PFSK-1 (cell line): ENCODE data around the gene CLASP2.

Experiments
- FOXP2 ChIP-seq: optimal IDR thresholded peaks from 2 replicates; pipeline ENCODE3; 2011; ENCODE audit warnings: borderline replicate concordance, control low read depth, inconsistent platforms; ENCODE audit not compliant: insufficient read depth; ENCODE audit errors: extremely low read length, extremely low read depth
- POLR2AphosphoS5 ChIP-seq: IDR thresholded peaks from 2 replicates; pipeline ENCODE4 v1.6.1; 2012; ENCODE audit warnings: low read depth, mild to moderate bottlenecking, control low read depth, low read length, moderate library complexity
- SIN3A ChIP-seq: IDR thresholded peaks from 2 replicates; pipeline ENCODE4 v1.6.1; 2012; ENCODE audit warnings: mild to moderate bottlenecking, low read length, moderate library complexity, borderline replicate concordance; ENCODE audit not compliant: insufficient read depth
- TAF1 ChIP-seq: IDR thresholded peaks from 2 replicates; pipeline ENCODE4 v1.6.1; 2012; ENCODE audit warnings: low read length, control low read depth, borderline replicate concordance; ENCODE audit not compliant: insufficient read depth
- TF ChIP-seq, protein P1 (sequence below), 2 experiments: IDR thresholded peaks; 2 replicates each; pipeline versions ENCODE4 v1.6.1 to v1.8.0; 2011 to 2012; ENCODE audit warnings: low read depth in 2 of 2, low read length in 2 of 2, control low read depth in 1 of 2, inconsistent platforms in 1 of 2, mild to moderate bottlenecking in 1 of 2, moderate library complexity in 1 of 2; ENCODE audit not compliant: insufficient read depth in 1 of 2

Gene CLASP2

DNA sequence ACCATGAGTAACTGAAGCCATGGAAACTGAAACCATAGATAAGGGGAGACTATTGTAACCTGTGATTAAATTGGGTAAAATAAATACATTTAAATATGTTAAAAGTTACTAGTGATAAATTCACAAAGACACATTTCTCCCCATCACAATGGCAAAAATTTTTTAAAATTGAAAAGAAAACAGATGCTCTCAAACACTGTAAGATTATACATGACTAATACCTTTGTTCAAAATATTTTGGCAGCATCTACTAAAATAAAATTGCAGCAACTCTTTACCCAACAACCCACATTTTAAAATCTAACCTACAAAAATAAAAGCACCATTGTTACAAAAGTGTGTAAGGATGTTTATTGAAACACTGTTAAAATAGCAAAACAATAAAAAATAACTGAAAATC, 93.3 kb downstream of the CLASP2 start:
- no peak for TF ChIP-seq POLR2AphosphoS5
- TF ChIP-seq TAF1, result no peak

DNA sequence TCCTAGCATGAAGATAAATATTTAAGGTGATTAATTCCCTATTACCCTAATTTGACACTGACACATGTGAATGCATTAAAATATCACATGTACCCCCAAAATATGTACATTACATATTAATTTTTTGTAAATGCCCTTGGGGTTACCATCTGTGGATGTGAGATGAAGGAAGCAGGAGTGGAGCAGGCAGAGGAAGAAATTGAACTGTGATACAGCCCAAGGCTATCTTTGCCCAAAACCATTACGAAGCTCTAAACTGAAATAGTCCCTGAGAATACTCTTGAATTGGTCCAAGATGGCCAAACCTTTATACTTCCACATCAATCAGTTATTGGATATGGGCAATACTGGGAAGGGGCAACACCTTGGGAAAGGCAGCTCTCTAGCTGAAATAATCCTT, 105.0 kb downstream of the CLASP2 start:
- TF ChIP-seq SIN3A (no peak), POLR2AphosphoS5 (no peak), TAF1 (no peak), FOXP2 (no peak)
- TF ChIP-seq, protein P1, sequence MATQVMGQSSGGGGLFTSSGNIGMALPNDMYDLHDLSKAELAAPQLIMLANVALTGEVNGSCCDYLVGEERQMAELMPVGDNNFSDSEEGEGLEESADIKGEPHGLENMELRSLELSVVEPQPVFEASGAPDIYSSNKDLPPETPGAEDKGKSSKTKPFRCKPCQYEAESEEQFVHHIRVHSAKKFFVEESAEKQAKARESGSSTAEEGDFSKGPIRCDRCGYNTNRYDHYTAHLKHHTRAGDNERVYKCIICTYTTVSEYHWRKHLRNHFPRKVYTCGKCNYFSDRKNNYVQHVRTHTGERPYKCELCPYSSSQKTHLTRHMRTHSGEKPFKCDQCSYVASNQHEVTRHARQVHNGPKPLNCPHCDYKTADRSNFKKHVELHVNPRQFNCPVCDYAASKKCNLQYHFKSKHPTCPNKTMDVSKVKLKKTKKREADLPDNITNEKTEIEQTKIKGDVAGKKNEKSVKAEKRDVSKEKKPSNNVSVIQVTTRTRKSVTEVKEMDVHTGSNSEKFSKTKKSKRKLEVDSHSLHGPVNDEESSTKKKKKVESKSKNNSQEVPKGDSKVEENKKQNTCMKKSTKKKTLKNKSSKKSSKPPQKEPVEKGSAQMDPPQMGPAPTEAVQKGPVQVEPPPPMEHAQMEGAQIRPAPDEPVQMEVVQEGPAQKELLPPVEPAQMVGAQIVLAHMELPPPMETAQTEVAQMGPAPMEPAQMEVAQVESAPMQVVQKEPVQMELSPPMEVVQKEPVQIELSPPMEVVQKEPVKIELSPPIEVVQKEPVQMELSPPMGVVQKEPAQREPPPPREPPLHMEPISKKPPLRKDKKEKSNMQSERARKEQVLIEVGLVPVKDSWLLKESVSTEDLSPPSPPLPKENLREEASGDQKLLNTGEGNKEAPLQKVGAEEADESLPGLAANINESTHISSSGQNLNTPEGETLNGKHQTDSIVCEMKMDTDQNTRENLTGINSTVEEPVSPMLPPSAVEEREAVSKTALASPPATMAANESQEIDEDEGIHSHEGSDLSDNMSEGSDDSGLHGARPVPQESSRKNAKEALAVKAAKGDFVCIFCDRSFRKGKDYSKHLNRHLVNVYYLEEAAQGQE (IDR thresholded peaks at IDR 0.05; ENCODE audit: insufficient read depth in 1 of 2, low read depth in 2 of 2, low read length in 2 of 2), result no peak

DNA sequence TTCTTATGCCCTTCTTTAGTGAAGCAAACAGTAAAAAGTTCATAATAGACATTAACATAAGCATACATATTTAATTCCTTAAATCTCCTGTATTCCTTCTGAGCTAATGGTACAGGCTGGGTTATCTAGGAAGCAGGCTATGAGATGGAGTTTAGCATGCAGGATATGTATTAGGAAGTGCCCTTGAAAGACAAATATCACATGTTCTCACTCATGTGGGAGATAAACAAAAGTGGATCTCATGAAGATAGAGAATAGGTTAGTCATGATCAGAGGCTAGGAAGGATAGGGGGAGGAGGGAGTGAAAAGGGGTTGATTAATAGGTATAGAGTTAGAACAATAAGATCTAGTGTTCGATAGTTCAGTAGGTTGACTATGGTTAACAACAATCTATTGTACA, 105.4 kb downstream of the CLASP2 start:
- TF ChIP-seq, protein P1 (IDR thresholded peaks at IDR 0.05; ENCODE audit: insufficient read depth in 1 of 2, low read depth in 2 of 2, low read length in 2 of 2), result no peak
- no peak for TF ChIP-seq SIN3A
- no peak for TF ChIP-seq POLR2AphosphoS5
- TF ChIP-seq FOXP2, result no peak
- no peak for TF ChIP-seq TAF1

DNA sequence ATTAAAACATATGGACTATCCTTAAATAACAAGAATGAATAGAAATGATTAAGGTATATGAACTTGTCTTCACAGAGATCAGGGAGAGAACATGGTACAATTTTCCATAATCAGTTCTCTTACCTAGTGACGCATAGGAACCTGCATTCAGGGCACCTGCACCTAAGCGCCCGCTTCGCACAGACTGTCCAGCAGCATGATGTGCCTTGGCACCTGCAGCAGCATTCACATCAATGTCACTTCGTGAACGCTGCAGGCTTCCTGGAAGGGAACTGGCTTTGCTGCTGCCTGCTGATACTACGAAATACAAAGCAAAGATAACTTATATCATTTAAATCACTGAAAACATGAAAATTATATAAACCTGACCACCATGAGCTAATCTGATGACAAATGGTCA, 115.2 kb downstream of the CLASP2 start:
- TF ChIP-seq POLR2AphosphoS5, result no peak
- no peak for TF ChIP-seq TAF1
- no peak for TF ChIP-seq FOXP2

DNA sequence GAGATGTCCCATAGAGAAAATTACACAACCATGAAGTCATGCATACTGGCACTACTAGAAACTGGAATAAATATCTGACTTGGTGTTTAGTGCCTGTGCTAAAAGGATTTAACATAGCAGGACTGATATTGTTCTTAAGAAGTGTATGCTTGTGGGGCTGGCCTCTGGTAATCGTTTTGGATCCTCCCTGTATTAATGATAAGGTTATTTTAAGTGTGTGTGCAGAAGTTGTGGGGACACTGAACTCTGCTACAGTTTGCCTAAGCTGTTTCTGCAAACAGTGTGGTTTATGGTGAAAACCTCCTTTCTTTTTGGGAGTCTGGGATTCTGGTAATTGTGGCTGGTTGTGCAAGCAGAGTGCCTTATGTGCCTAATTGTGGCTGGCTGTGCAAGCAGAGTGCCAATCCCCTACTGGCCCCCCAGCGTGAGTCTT, 120.8 kb downstream of the CLASP2 start:
- TF ChIP-seq, protein P1 (IDR thresholded peaks at IDR 0.05; ENCODE audit: insufficient read depth in 1 of 2, low read depth in 2 of 2, low read length in 2 of 2), result no peak
- TF ChIP-seq POLR2AphosphoS5, result no peak
- no peak for TF ChIP-seq SIN3A
- no peak for TF ChIP-seq TAF1
- no peak for TF ChIP-seq FOXP2

DNA sequence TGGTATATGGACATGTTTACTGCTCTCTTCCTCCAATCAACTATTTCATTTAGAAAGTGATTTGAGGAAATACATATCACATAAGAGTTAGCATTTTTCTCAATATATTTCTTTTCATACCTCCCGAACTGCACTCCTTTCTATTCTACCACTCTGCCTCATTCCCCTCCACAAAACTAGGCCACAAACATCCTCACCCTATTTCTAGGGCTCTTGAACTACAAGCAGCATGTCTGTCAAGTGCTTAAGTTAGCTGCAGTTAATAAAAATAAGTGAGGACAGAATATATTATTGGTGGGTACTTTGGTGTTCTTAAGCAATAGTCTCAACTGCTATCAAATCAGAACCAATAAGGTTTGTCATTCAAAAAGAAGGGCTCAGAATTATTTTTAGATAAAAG, 125.1 kb downstream of the CLASP2 start:
- no peak for TF ChIP-seq TAF1
- no peak for TF ChIP-seq FOXP2

DNA sequence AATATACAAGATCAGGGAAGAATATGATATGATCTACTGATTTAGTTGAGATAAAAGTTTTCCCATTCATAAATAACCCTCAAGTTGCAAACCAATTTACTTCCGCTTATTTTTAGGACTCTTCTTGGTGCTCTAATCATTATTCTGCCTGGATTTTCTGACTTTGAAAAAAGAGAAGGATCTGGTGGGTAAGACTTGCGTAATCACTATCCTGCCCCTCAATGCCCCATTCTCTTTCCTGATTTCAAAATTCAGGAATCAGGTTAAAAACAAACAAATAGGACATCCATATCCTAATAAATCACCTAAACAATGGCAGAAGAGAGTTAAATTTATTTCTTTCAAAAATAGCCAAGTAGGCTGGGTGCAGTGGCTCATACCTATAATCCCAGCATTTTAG, 127.5 kb downstream of the CLASP2 start:
- TF ChIP-seq POLR2AphosphoS5 (no peak), SIN3A (no peak), FOXP2 (no peak), TAF1 (no peak)
- TF ChIP-seq, protein P1 (IDR thresholded peaks at IDR 0.05; ENCODE audit: insufficient read depth in 1 of 2, low read depth in 2 of 2, low read length in 2 of 2), result no peak
